Measurements from ENCODE around the gene ASCL5. TPM values are rescaled to one million over a fixed set of nuclear protein-coding genes. Genes with fewer than 3 reads are reported as not detected.
A peak's percentile ranks its signal among the peaks of the same experiment; 100 is the strongest.

ASCL5 gene
- total RNA-seq, 1 experiment from 2014 or later = 0.15 TPM

DNA sequence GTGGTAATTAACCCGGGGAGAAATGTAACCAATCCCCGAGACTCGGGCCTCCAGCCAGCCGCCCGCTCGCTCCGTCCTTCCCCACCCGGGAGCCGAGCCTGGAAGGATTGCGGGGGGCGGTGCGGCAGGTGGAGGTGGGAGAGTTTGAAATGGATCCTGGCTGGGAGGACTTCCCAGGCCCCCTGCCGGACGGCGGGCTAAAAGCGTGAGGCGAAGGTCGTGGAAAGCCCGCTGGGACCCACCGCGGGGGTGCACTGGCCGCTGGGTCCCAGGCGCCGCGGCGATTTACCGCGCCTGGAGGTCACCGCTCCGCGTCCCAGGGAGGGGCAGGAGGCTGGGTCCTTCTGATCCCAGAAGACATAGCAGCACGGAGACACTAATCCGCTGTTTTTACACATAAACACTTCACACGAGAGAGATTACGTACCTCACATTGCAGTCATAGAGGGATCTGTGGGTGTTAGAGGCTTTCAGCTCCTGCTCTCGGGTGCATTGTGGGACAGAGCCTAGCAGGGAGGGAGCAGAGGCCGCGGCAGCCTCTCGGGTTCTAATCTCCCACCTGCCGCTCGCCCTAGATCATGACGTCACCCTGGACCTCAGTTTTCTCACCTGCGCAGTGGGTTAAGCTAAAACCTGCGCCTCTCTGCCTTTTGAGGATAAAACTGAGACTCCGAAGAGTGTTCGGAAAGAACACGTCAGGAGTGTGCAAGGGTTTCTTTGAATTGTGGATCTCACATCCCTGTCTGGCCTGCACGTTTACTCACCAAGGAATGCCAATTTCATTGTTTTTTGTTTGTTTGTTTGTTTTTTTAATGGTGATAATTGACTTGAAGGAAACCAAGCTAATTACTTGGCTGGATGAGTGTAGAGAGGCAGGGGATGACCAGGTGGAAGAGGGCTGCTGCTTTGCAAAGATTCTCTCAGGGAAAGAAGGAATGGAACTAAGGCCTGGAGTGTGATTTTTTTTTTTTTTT, 44.4 kb upstream of the ASCL5 start:
- DNase-seq = peak; percentile 62
- Histone ChIP-seq H3K4me2 (ENCODE audit: insufficient read depth, insufficient read length, low read length) (peak overlapping the region; percentile 76), H3K9ac (ENCODE audit: extremely low read depth, insufficient read length, low read length) (peak overlapping the region; percentile 8), H3K23ac (ENCODE audit: insufficient read length, low read depth, low read length) (no peak overlapping the region), H3K56ac (ENCODE audit: insufficient read length, low read depth, low read length) (no peak overlapping the region), H2BK120ac (ENCODE audit: low read depth, low read length, poor library complexity, severe bottlenecking) (no peak overlapping the region), H3K79me2 (ENCODE audit: insufficient read depth, low read length) (no peaks in the 10 kb centered on the region), H3K18ac (ENCODE audit: insufficient read length, low read depth, low read length) (peak overlapping the region; percentile 11), H2AK5ac (ENCODE audit: insufficient read length, low read length) (no peak overlapping the region), H3K27ac (ENCODE audit: insufficient read length, low read depth, low read length) (no peak overlapping the region), H2BK20ac (ENCODE audit: low read depth, low read length, poor library complexity, severe bottlenecking) (no peak overlapping the region), H3K4ac (ENCODE audit: low read depth, low read length) (no peak overlapping the region), H2AFZ (ENCODE audit: low read length) (no peak overlapping the region), H4K91ac (ENCODE audit: insufficient read length, low read depth, low read length) (no peak overlapping the region), H4K8ac (replicated peaks; ENCODE audit: insufficient read length, low read depth, low read length) (no peak overlapping the region), H3K14ac (ENCODE audit: insufficient read depth, low read length) (peak overlapping the region; percentile 32; the same call in 1 of the 2 replicates), H3T11ph (ENCODE audit: low read length) (no peak overlapping the region), H2BK12ac (ENCODE audit: insufficient read length, low read depth, low read length) (no peak overlapping the region), H3K79me1 (ENCODE audit: insufficient read depth, low read depth, low read length, poor library complexity, severe bottlenecking) (no peaks in the 10 kb centered on the region), H3K27me3 (ENCODE audit: insufficient read depth, low read length) (no peaks in the 10 kb centered on the region), H2BK5ac (ENCODE audit: insufficient read length, low read length) (no peak overlapping the region), H4K20me1 (ENCODE audit: control insufficient read depth, insufficient read depth, insufficient read length) (no peaks in the 10 kb centered on the region), H3K4me1 (ENCODE audit: insufficient read depth, low read length) (no peaks in the 10 kb centered on the region), H3K23me2 (ENCODE audit: insufficient read length, low read depth, low read length, poor library complexity, severe bottlenecking) (peaks cover 8% of the 10 kb centered on the region), H3K9me3 (ENCODE audit: control insufficient read depth, low read depth, low read length) (no peaks in the 10 kb centered on the region), H4K5ac (ENCODE audit: insufficient read length, low read depth, low read length) (no peak overlapping the region), H2BK15ac (ENCODE audit: low read depth, low read length) (no peak overlapping the region)
- Mint-ChIP-seq H3K4me3 (peak overlapping the region; percentile 76 to 81), H3K9me3 (no peaks in the 10 kb centered on the region; a peak in 1 of 5 replicates), H3K4me1 (peaks cover 15 to 22% of the 10 kb centered on the region in 2 experiments), H3K27ac (peak overlapping the region in 1 of 3 experiments; percentile 87; a peak in 2 of 7 replicates), H3K27me3 (ENCODE audit: low read depth) (peaks cover 29% of the 10 kb centered on the region), H3K36me3 (ENCODE audit: insufficient read depth in 1 of 3, low read depth in 3 of 3) (no peaks in the 10 kb centered on the region)
- peak; percentile 59 for TF ChIP-seq CTCF (conservative IDR thresholded peaks at IDR 0.05)
- no CpG with 5 or more reads among the region's 48 CpGs for WGBS (ENCODE audit: extremely low coverage, insufficient read length, low lambda C conversion rate)
